GM23338 (cell line): ENCODE measurements around the gene B4GALNT4. TPM values are rescaled to one million over a fixed set of nuclear protein-coding genes. Genes with fewer than 3 reads are reported as not detected.

Experiments used
- ATAC-seq: fragments of 200-7000 bp; cut with Tn5 transposase; 3 replicates; pipeline ENCODE4 v1.9.1; 2020
- DNase-seq: peaks from one replicate; pipeline ENCODE4 v3.0.0-alpha.2; 2015; ENCODE audit warnings: low spot score
- H2AFZ ChIP-seq: fragments of 200-600 bp; sonication (generic); 2 replicates; pipeline ENCODE4 v1.8.0; 2016; ENCODE audit warnings: antibody characterized with exemption, mild to moderate bottlenecking, moderate library complexity
- H3F3A ChIP-seq: fragments of 200-600 bp; sonication (generic); replicated peaks from 2 replicates; pipeline ENCODE4 v1.8.0; 2017; ENCODE audit warnings: antibody characterized with exemption, mixed run types, low read depth
- H3K27ac ChIP-seq: fragments of 200-600 bp; sonication (generic); 2 replicates; pipeline ENCODE4 v1.6.1; 2016; ENCODE audit warnings: low read depth
- H3K27me3 ChIP-seq: fragments of 200-600 bp; sonication (generic); 2 replicates; pipeline ENCODE4 v1.8.0; 2016; ENCODE audit warnings: mild to moderate bottlenecking, mixed run types, moderate library complexity; ENCODE audit not compliant: insufficient read depth
- H3K36me3 ChIP-seq: fragments of 200-600 bp; sonication (generic); 2 replicates; pipeline ENCODE4 v1.8.0; 2016; ENCODE audit warnings: mild to moderate bottlenecking; ENCODE audit not compliant: insufficient read depth
- H3K4me1 ChIP-seq: fragments of 200-600 bp; sonication (generic); 2 replicates; pipeline ENCODE4 v1.8.0; 2016; ENCODE audit warnings: mild to moderate bottlenecking, moderate library complexity; ENCODE audit not compliant: insufficient read depth
- H3K4me2 ChIP-seq: fragments of 200-600 bp; sonication (generic); 2 replicates; pipeline ENCODE4 v1.7.1; 2017; ENCODE audit warnings: mixed run types
- H3K4me3 ChIP-seq: fragments of 200-600 bp; sonication (generic); 2 replicates; pipeline ENCODE4 v1.6.1; 2016; ENCODE audit warnings: mixed run types
- H3K79me2 ChIP-seq: fragments of 200-600 bp; sonication (generic); replicated peaks from 2 replicates; pipeline ENCODE4 v1.8.0; 2017; ENCODE audit warnings: mild to moderate bottlenecking; ENCODE audit not compliant: insufficient read depth
- H3K9me2 ChIP-seq: fragments of 200-600 bp; sonication (generic); 2 replicates; pipeline ENCODE4 v1.8.0; 2017; ENCODE audit not compliant: insufficient read depth
- H4K20me1 ChIP-seq: fragments of 200-600 bp; sonication (generic); replicated peaks from 2 replicates; pipeline ENCODE4 v1.8.0; 2017; ENCODE audit warnings: mild to moderate bottlenecking; ENCODE audit not compliant: insufficient read depth
- H3K27ac Mint-ChIP-seq: 2 replicates; pipeline ENCODE4 v1.8.0; 2020; ENCODE audit warnings: inconsistent platforms, mild to moderate bottlenecking, moderate library complexity, mixed read lengths
- H3K27me3 Mint-ChIP-seq: 3 replicates; pipeline ENCODE4 v1.8.0; 2022; ENCODE audit warnings: low read depth, mild to moderate bottlenecking, moderate library complexity, mixed read lengths, inconsistent platforms; ENCODE audit not compliant: insufficient read depth, poor library complexity
- H3K36me3 Mint-ChIP-seq: 3 replicates; pipeline ENCODE4 v1.8.0; 2021; ENCODE audit warnings: low read depth, mild to moderate bottlenecking, inconsistent platforms, moderate library complexity, mixed read lengths
- H3K4me1 Mint-ChIP-seq: 3 replicates; pipeline ENCODE4 v1.8.0; 2020; ENCODE audit warnings: mild to moderate bottlenecking, inconsistent platforms, mixed read lengths
- H3K4me3 Mint-ChIP-seq: 3 replicates; pipeline ENCODE4 v1.8.0; 2021; ENCODE audit warnings: moderate library complexity, mild to moderate bottlenecking, inconsistent platforms, mixed read lengths
- H3K9me3 Mint-ChIP-seq: 3 replicates; pipeline ENCODE4 v1.8.0; 2020; ENCODE audit warnings: moderate library complexity, mild to moderate bottlenecking, inconsistent platforms, mixed read lengths
- JUNB ChIP-seq: IDR thresholded peaks from one replicate; pipeline ENCODE4 v1.6.1; 2016; ENCODE audit warnings: antibody characterized with exemption; ENCODE audit not compliant: unreplicated experiment
- STAT1 ChIP-seq: IDR thresholded peaks from one replicate; pipeline ENCODE4 v1.6.1; 2016; ENCODE audit warnings: antibody characterized with exemption; ENCODE audit not compliant: unreplicated experiment
- polyA plus RNA-seq: library from polyadenylated mRNA; unstranded; fragments of >200 nt; fragmentation: Nextera tagmentation; extraction: Ambion mirVana; gene quantifications from 2 replicates; pipeline ENCODE4 v1.2.1, GENCODE V29; 2016
- total RNA-seq: library from RNA; depleted of rRNA; stranded (reverse); fragments of >200 nt; shearing (Covaris generic); gene quantifications from 2 replicates; pipeline ENCODE4 v1.2.3, GENCODE V29; 2014
- TF ChIP-seq, protein P1 (sequence below): fragments of 250-450 bp; sonication (Bioruptor Pico); IDR thresholded peaks from 2 replicates; pipeline ENCODE4 v1.5.0; 2020; ENCODE audit warnings: mild to moderate bottlenecking, moderate library complexity
- TF ChIP-seq, protein P2 (sequence below), 2 experiments: fragments of 200-600 bp in 1 of 2; sonication (generic) in 1 of 2; conservative IDR thresholded peaks; 2 replicates each; pipeline versions ENCODE4 v1.5.1 to v1.6.1; 2016 to 2017; ENCODE audit warnings: antibody characterized with exemption in 2 of 2, low read depth in 2 of 2, mild to moderate bottlenecking in 2 of 2, moderate library complexity in 1 of 2

The B4GALNT4 gene
- total and polyA plus RNA-seq, 2 experiments from 2014 or later = 49.9 to 92.6 TPM

DNA sequence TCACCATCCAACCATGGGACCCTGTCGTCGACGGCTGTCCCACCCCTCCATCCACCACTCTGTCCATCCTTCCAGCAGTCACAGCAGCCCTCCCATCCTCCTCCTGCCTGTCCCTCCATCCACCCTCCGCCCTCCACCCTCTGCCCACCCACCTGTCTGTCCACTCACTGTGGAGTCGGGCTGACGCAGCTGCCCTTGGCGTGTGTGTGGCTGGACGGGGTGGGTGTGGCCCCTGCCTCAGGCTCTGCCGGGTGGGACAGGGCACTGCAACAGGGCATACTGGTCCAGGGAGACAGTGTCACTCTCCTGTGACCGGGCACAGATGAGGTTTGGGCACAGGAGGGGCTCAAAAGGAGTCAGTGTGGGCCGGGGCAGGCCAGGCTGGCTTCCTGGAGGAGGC, 26.6 kb downstream of the B4GALNT4 start (continued):
- TF ChIP-seq, protein P1, sequence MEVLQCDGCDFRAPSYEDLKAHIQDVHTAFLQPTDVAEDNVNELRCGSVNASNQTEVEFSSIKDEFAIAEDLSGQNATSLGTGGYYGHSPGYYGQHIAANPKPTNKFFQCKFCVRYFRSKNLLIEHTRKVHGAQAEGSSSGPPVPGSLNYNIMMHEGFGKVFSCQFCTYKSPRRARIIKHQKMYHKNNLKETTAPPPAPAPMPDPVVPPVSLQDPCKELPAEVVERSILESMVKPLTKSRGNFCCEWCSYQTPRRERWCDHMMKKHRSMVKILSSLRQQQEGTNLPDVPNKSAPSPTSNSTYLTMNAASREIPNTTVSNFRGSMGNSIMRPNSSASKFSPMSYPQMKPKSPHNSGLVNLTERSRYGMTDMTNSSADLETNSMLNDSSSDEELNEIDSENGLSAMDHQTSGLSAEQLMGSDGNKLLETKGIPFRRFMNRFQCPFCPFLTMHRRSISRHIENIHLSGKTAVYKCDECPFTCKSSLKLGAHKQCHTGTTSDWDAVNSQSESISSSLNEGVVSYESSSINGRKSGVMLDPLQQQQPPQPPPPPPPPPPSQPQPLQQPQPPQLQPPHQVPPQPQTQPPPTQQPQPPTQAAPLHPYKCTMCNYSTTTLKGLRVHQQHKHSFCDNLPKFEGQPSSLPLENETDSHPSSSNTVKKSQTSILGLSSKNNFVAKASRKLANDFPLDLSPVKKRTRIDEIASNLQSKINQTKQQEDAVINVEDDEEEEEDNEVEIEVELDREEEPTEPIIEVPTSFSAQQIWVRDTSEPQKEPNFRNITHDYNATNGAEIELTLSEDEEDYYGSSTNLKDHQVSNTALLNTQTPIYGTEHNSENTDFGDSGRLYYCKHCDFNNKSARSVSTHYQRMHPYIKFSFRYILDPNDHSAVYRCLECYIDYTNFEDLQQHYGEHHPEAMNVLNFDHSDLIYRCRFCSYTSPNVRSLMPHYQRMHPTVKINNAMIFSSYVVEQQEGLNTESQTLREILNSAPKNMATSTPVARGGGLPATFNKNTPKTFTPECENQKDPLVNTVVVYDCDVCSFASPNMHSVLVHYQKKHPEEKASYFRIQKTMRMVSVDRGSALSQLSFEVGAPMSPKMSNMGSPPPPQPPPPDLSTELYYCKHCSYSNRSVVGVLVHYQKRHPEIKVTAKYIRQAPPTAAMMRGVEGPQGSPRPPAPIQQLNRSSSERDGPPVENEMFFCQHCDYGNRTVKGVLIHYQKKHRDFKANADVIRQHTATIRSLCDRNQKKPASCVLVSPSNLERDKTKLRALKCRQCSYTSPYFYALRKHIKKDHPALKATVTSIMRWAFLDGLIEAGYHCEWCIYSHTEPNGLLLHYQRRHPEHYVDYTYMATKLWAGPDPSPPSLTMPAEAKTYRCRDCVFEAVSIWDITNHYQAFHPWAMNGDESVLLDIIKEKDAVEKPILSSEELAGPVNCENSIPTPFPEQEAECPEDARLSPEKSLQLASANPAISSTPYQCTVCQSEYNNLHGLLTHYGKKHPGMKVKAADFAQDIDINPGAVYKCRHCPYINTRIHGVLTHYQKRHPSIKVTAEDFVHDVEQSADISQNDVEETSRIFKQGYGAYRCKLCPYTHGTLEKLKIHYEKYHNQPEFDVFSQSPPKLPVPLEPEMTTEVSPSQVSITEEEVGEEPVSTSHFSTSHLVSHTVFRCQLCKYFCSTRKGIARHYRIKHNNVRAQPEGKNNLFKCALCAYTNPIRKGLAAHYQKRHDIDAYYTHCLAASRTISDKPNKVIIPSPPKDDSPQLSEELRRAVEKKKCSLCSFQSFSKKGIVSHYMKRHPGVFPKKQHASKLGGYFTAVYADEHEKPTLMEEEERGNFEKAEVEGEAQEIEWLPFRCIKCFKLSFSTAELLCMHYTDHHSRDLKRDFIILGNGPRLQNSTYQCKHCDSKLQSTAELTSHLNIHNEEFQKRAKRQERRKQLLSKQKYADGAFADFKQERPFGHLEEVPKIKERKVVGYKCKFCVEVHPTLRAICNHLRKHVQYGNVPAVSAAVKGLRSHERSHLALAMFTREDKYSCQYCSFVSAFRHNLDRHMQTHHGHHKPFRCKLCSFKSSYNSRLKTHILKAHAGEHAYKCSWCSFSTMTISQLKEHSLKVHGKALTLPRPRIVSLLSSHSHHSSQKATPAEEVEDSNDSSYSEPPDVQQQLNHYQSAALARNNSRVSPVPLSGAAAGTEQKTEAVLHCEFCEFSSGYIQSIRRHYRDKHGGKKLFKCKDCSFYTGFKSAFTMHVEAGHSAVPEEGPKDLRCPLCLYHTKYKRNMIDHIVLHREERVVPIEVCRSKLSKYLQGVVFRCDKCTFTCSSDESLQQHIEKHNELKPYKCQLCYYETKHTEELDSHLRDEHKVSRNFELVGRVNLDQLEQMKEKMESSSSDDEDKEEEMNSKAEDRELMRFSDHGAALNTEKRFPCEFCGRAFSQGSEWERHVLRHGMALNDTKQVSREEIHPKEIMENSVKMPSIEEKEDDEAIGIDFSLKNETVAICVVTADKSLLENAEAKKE (CRISPR knock-in tag) = no peak
- TF ChIP-seq, protein P2, sequence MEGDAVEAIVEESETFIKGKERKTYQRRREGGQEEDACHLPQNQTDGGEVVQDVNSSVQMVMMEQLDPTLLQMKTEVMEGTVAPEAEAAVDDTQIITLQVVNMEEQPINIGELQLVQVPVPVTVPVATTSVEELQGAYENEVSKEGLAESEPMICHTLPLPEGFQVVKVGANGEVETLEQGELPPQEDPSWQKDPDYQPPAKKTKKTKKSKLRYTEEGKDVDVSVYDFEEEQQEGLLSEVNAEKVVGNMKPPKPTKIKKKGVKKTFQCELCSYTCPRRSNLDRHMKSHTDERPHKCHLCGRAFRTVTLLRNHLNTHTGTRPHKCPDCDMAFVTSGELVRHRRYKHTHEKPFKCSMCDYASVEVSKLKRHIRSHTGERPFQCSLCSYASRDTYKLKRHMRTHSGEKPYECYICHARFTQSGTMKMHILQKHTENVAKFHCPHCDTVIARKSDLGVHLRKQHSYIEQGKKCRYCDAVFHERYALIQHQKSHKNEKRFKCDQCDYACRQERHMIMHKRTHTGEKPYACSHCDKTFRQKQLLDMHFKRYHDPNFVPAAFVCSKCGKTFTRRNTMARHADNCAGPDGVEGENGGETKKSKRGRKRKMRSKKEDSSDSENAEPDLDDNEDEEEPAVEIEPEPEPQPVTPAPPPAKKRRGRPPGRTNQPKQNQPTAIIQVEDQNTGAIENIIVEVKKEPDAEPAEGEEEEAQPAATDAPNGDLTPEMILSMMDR (conservative IDR thresholded peaks at IDR 0.05; ENCODE audit: low read depth in 2 of 2) = no peak
- TF ChIP-seq STAT1 = no peak

DNA sequence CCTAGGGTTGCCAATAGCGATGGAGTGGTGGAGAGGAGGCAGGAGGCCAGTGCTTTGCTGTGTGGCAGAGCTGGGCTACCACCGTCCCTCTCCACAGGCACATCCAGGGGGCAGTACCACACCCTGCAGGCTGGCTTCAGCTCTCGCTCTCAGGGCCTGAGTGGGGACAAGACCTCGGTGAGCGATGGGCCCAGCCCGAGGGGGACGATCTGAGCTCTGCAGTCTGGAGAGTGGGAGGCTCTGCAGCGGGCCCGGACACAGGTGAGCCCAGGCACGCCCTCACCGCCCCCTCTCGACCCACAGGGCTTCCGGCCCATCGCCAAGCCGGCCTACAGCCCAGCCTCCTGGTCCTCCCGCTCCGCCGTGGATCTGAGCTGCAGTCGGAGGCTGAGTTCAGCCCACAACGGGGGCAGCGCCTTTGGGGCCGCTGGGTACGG, 27.2 kb downstream of the B4GALNT4 start:
- peaks cover 14% of the 10 kb centered on the region; the same call in 2 of the 3 replicates for H3K36me3 Mint-ChIP-seq
- Histone ChIP-seq H3K9me2 (no peaks in the 10 kb centered on the region), H3K4me3 (no peak overlapping the region), H2AFZ (no peak overlapping the region), H4K20me1 (no peaks in the 10 kb centered on the region), H3K4me2 (no peak overlapping the region), H3F3A (no peaks in the 10 kb centered on the region), H3K27me3 (no peaks in the 10 kb centered on the region), H3K36me3 (no peaks in the 10 kb centered on the region), H3K79me2 (no peaks in the 10 kb centered on the region), H3K4me1 (peaks cover 6% of the 10 kb centered on the region), H3K27ac (no peak overlapping the region)
- ATAC-seq (peak; percentile 33), DNase-seq (peak; percentile 52)
- no peak overlapping the region for H3K4me3 Mint-ChIP-seq
- no peak overlapping the region for H3K27ac Mint-ChIP-seq
- H3K9me3 Mint-ChIP-seq = peaks cover 15% of the 10 kb centered on the region
- peaks cover 2% of the 10 kb centered on the region; the same call in 1 of the 3 replicates for H3K4me1 Mint-ChIP-seq
- H3K27me3 Mint-ChIP-seq = peaks cover 11% of the 10 kb centered on the region
- TF ChIP-seq, protein P1 (CRISPR knock-in tag) = no peak
- TF ChIP-seq, protein P2 (conservative IDR thresholded peaks at IDR 0.05; ENCODE audit: low read depth in 2 of 2) = peak; percentile 22 to 50; a peak in 2 of 4 replicates
- no peak for TF ChIP-seq JUNB
